NCI-H187 (cell line): ENCODE data around the gene NKX3-2.
A peak's percentile ranks its signal among the peaks of the same experiment; 100 is the strongest.

Experiments used
- DNase-seq, 2 experiments: peaks; one replicate each; lab custom pipeline; 2025; lab: John Stamatoyannopoulos, UW

Gene NKX3-2

GRCh38 chr4:13545394-13545808 lies 1.1 kb upstream of the NKX3-2 start:
- DNase-seq, result no peak

- peak; percentile 67 to 89 for DNase-seq
Observed at GRCh38 chr4:13544606-13545393, 492 bp upstream of the NKX3-2 start.

- no peak for DNase-seq
Observed at GRCh38 chr4:13543032-13543838, 1.1 kb downstream of the NKX3-2 start.

- DNase-seq, result no peak
Observed at GRCh38 chr4:13542577-13543031, 1.7 kb downstream of the NKX3-2 start.

GRCh38 chr4:13541720-13542576 lies 2.4 kb downstream of the NKX3-2 start:
- no peak for DNase-seq

- DNase-seq, result no peak
Observed at GRCh38 chr4:13541176-13541604, 3.1 kb downstream of the NKX3-2 start.

GRCh38 chr4:13540446-13541175 lies 3.7 kb downstream of the NKX3-2 start:
- DNase-seq, result no peak

GRCh38 chr4:13539619-13540445 lies 4.5 kb downstream of the NKX3-2 start:
- no peak for DNase-seq

GRCh38 chr4:13539047-13539618 lies 5.2 kb downstream of the NKX3-2 start:
- DNase-seq, result no peak

- no peak for DNase-seq
Observed at GRCh38 chr4:13538427-13538973, 5.8 kb downstream of the NKX3-2 start.

GRCh38 chr4:13537832-13538177 lies 6.5 kb downstream of the NKX3-2 start:
- DNase-seq, result no peak

GRCh38 chr4:13537011-13537831 lies 7.1 kb downstream of the NKX3-2 start:
- DNase-seq, result no peak

- DNase-seq, result no peak
Observed at GRCh38 chr4:13536607-13537006, 7.7 kb downstream of the NKX3-2 start.

GRCh38 chr4:13535708-13536361 lies 8.5 kb downstream of the NKX3-2 start:
- no peak for DNase-seq

GRCh38 chr4:13535118-13535517 lies 9.2 kb downstream of the NKX3-2 start:
- DNase-seq, result no peak

GRCh38 chr4:13534344-13535063 lies 9.8 kb downstream of the NKX3-2 start:
- DNase-seq, result no peak

- DNase-seq, result no peak
Observed at GRCh38 chr4:13533670-13534343, 10.5 kb downstream of the NKX3-2 start.
